Measurements from ENCODE around the gene FILIP1.

GRCh38 chr6:75345413-75345812, 148.2 kb downstream of the FILIP1 start:
- TF ChIP-seq POLR2AphosphoS5 (IDR thresholded peaks at IDR 0.05) (no peak), CTCF (IDR thresholded peaks at IDR 0.05) (no peak)

All from suprapubic skin (tissue), 3 donors.